K562 (cell line): Measurements from ENCODE around the gene JUP. TPM values are rescaled to one million over a fixed set of nuclear protein-coding genes. Genes with fewer than 3 reads are reported as not detected.

Experiments
- ATAC-seq: fragments of 200-7000 bp; cut with Tn5 transposase; 3 replicates; pipeline ENCODE4 v1.9.1; 2020; ENCODE audit warnings: moderate library complexity
- BruUV-seq: library from RNA; stranded (reverse); fragments of 400-500 nt; replicated peaks from 2 replicates; lab custom pipeline; 2021; lab: Mats Ljungman, UMichigan
- CTCF ChIA-PET: fragments of 300-600 bp; formaldehyde crosslinking; extraction: SDS; loops from one replicate; lab custom pipeline; 2021; ENCODE audit warnings: low intra/inter-chr PET ratio; lab: Yijun Ruan, JAX
- POLR2A ChIA-PET: fragments of 300-600, 350-650 bp; sonication (Branson Sonifier 250); formaldehyde crosslinking; extraction: SDS; loops from one replicate; lab custom pipeline; 2021; ENCODE audit warnings: antibody characterized with exemption, inconsistent platforms; lab: Yijun Ruan, JAX
- DNase-seq, 4 experiments: peaks; one replicate each; pipeline versions ENCODE4 v3.0.0 to v3.0.0-alpha.2; 2011 to 2018; ENCODE audit warnings: low spot score in 3 of 4, mixed read lengths in 3 of 4; ENCODE audit errors: extremely low read depth in 1 of 4
- FAIRE-seq: peaks from 2 replicates; lab custom pipeline; 2011; peaks lifted over from hg19 to GRCh38; lab: Jason Lieb, UNC
- H2AFZ ChIP-seq: 2 replicates; pipeline ENCODE4 v1.6.0; 2011; ENCODE audit warnings: low read depth, low read length, control low read depth, inconsistent platforms
- H3K27ac ChIP-seq: fragments of 200-600 bp; 3 replicates; pipeline ENCODE4 v1.8.0; 2011; ENCODE audit warnings: low read depth, mild to moderate bottlenecking, control low read depth, inconsistent platforms, low read length, moderate library complexity, mixed read lengths; ENCODE audit errors: extremely low read depth
- H3K27me3 ChIP-seq, 2 experiments: fragments of 300-600 bp in 1 of 2; 2 replicates in 1 of 2; 3 replicates in 1 of 2; pipeline versions ENCODE4 v1.6.0 to v1.8.0; 2011; ENCODE audit warnings: inconsistent platforms in 2 of 2, low read length in 2 of 2, mild to moderate bottlenecking in 1 of 2, mixed read lengths in 1 of 2, moderate library complexity in 1 of 2; ENCODE audit not compliant: control insufficient read depth in 2 of 2, insufficient read depth in 2 of 2
- H3K36me3 ChIP-seq: fragments of 300-600 bp; 3 replicates; pipeline ENCODE4 v1.8.0; 2011; ENCODE audit warnings: mild to moderate bottlenecking, low read length, inconsistent platforms; ENCODE audit not compliant: control insufficient read depth, insufficient read depth
- H3K4me1 ChIP-seq, 2 experiments: fragments of 200-600 bp in 1 of 2; replicated peaks in 1 of 2; 2 replicates in 1 of 2; 3 replicates in 1 of 2; pipeline versions ENCODE4 v1.5.1 to v1.8.0; 2011; ENCODE audit warnings: inconsistent platforms in 2 of 2, low read length in 2 of 2, mild to moderate bottlenecking in 1 of 2, mixed read lengths in 1 of 2, moderate library complexity in 1 of 2; ENCODE audit not compliant: control insufficient read depth in 2 of 2, insufficient read depth in 2 of 2
- H3K4me2 ChIP-seq: 2 replicates; pipeline ENCODE4 v1.6.1; 2011; ENCODE audit warnings: low read length, control low read depth, inconsistent platforms, mixed read lengths; ENCODE audit not compliant: insufficient read depth
- H3K4me3 ChIP-seq: fragments of 200-600 bp; sonication (generic), shearing (Covaris generic); 2 replicates; pipeline ENCODE4 v1.5.1; 2016; ENCODE audit warnings: control low read depth, inconsistent platforms
- H3K79me2 ChIP-seq: fragments of 200-600 bp; 3 replicates; pipeline ENCODE4 v1.8.0; 2011; ENCODE audit warnings: low read length, inconsistent platforms; ENCODE audit not compliant: control insufficient read depth, insufficient read depth
- H3K9ac ChIP-seq, 2 experiments: 2 replicates each; pipeline versions ENCODE4 v1.6.0 to v1.6.1; 2011; ENCODE audit warnings: low read depth in 2 of 2, low read length in 2 of 2, control low read depth in 1 of 2, inconsistent platforms in 1 of 2, mild to moderate bottlenecking in 1 of 2, mixed read lengths in 1 of 2; ENCODE audit not compliant: insufficient read depth in 1 of 2
- H3K9me1 ChIP-seq: one replicate; pipeline ENCODE4 v1.6.0; 2011; ENCODE audit warnings: inconsistent platforms, mild to moderate bottlenecking, low read length, moderate library complexity; ENCODE audit not compliant: control insufficient read depth, insufficient read depth
- H3K9me3 ChIP-seq: replicated peaks from 2 replicates; pipeline ENCODE4 v1.5.1; 2011; ENCODE audit warnings: low read depth, low read length, inconsistent platforms; ENCODE audit not compliant: control insufficient read depth, insufficient read depth
- H4K20me1 ChIP-seq: replicated peaks from 2 replicates; pipeline ENCODE4 v1.6.1; 2011; ENCODE audit warnings: low read length, inconsistent platforms, mixed read lengths; ENCODE audit not compliant: control insufficient read depth, insufficient read depth
- CXXC5 ChIP-seq: fragments of 250-450 bp; sonication (Bioruptor Pico); IDR thresholded peaks from 2 replicates; pipeline ENCODE4 v1.8.0; 2022; ENCODE audit warnings: inconsistent platforms, mild to moderate bottlenecking, moderate library complexity
- DDX20 ChIP-seq: fragments of 450-650 bp; IDR thresholded peaks from 2 replicates; pipeline ENCODE4 v1.6.1; 2016; ENCODE audit warnings: missing genetic modification characterization, low read depth, mild to moderate bottlenecking, missing compliant biosample characterization, moderate library complexity
- ELF4 ChIP-seq: fragments of 450-650 bp; formaldehyde crosslinking; IDR thresholded peaks from 2 replicates; pipeline ENCODE4 v1.4.0; 2022; ENCODE audit warnings: missing genetic modification characterization
- ETV5 ChIP-seq: sonication (generic); formaldehyde crosslinking; IDR thresholded peaks from 2 replicates; pipeline ENCODE4 v1.4.0; 2020; ENCODE audit warnings: low read depth, mild to moderate bottlenecking, missing genetic modification reagents
- GABPA ChIP-seq: fragments of 200-800 bp; sonication (Bioruptor generic); conservative IDR thresholded peaks from 2 replicates; pipeline ENCODE4 v1.6.1; 2016; ENCODE audit warnings: low read depth, missing genetic modification characterization, missing compliant biosample characterization
- JUNB ChIP-seq: fragments of 450-650 bp; formaldehyde crosslinking; conservative IDR thresholded peaks from 2 replicates; pipeline ENCODE4 v1.4.0; 2020; ENCODE audit warnings: mild to moderate bottlenecking
- KLF10 ChIP-seq: fragments of 250-450 bp; sonication (Bioruptor Pico); IDR thresholded peaks from 2 replicates; pipeline ENCODE4 v1.6.1; 2021; ENCODE audit warnings: matching md5 sums
- MECOM ChIP-seq: fragments of 250-450 bp; sonication (Bioruptor Pico); IDR thresholded peaks from 2 replicates; pipeline ENCODE4 v1.8.0; 2022; ENCODE audit warnings: inconsistent platforms
- POLR2H ChIP-seq: IDR thresholded peaks from 2 replicates; pipeline ENCODE4 v1.6.1; 2016; ENCODE audit warnings: missing genetic modification characterization, low read depth, mild to moderate bottlenecking, control low read depth, missing compliant biosample characterization, moderate library complexity
- POU5F1 ChIP-seq: fragments of 150-350 bp; IDR thresholded peaks from 2 replicates; pipeline ENCODE4 v1.6.1; 2014; ENCODE audit warnings: borderline replicate concordance, low read length, low read depth, mild to moderate bottlenecking; ENCODE audit not compliant: partially characterized antibody
- SAFB2 ChIP-seq: fragments of 200-400 bp; formaldehyde crosslinking; IDR thresholded peaks from 2 replicates; pipeline ENCODE4 v1.6.1; 2018; ENCODE audit warnings: borderline replicate concordance, low read length, low read depth, moderate library complexity; ENCODE audit not compliant: severe bottlenecking
- ZNF12 ChIP-seq: sonication (generic); formaldehyde crosslinking; IDR thresholded peaks from 2 replicates; pipeline ENCODE4 v1.4.0; 2020; ENCODE audit warnings: mild to moderate bottlenecking, missing genetic modification reagents
- ZNF121 ChIP-seq: sonication (generic); formaldehyde crosslinking; conservative IDR thresholded peaks from 2 replicates; pipeline ENCODE4 v1.8.0; 2022; ENCODE audit warnings: missing genetic modification reagents
- ZNF408 ChIP-seq: fragments of 250-450 bp; sonication (Bioruptor Pico); IDR thresholded peaks from 2 replicates; pipeline ENCODE4 v1.4.0; 2020; ENCODE audit warnings: low read depth, mild to moderate bottlenecking, moderate library complexity
- WGBS: fragments of 100-300 bp; shearing (Covaris generic); methylation state at CpG from one replicate; pipeline ENCODE4 v1.1.6; 2016; ENCODE audit warnings: low coverage, mixed read lengths; ENCODE audit not compliant: insufficient coverage; ENCODE audit errors: missing lambda C conversion rate; 5-methylcytosine and 5-hydroxymethylcytosine counted together
- in situ Hi-C: fragments of 300-500 bp; cut with MboI; formaldehyde crosslinking; loops from 4 replicates; pipeline ENCODE4 v1.15.0; 2018; ENCODE audit warnings: inconsistent platforms, mixed read lengths
- intact Hi-C: fragments of 100-400 bp; cut with micrococcal nuclease; formaldehyde crosslinking; loops from 2 replicates; pipeline ENCODE4 v1.14.2; 2022
- polyA plus RNA-seq, 8 experiments: library from polyadenylated mRNA; depleted of rRNA in 4 of 8; stranded (reverse) in 5 of 8; unstranded in 3 of 8; fragments of >200 nt; fragmentation: Nextera tagmentation in 2 of 8; fragmentation: Illumina TruSeq in 1 of 8; extraction: Ambion mirVana in 2 of 8; extraction: Trizol in 1 of 8; gene quantifications; 2 replicates each; pipeline versions ENCODE4 v1.2.1 to v1.2.3, GENCODE V29; 2011 to 2014; ENCODE audit warnings: inconsistent platforms in 1 of 8, missing spikeins in 1 of 8
- total RNA-seq, 7 experiments: library from RNA; depleted of rRNA in 6 of 7; stranded (reverse); fragments of >200 nt in 6 of 7; fragmentation: Illumina TruSeq in 2 of 7; extraction: Trizol in 2 of 7; gene quantifications; 2 replicates each; pipeline versions ENCODE4 v1.2.1 to v1.2.3, GENCODE V29; 2011 to 2021; ENCODE audit warnings: low replicate concordance in 1 of 7
- TF ChIP-seq, protein P1 (sequence below): fragments of 250-450 bp; sonication (Bioruptor Pico); IDR thresholded peaks from 2 replicates; pipeline ENCODE4 v1.4.0; 2020; ENCODE audit warnings: mild to moderate bottlenecking, moderate library complexity
- TF ChIP-seq, protein P2 (sequence below): fragments of 450-650 bp; formaldehyde crosslinking; IDR thresholded peaks from 2 replicates; pipeline ENCODE4 v1.4.0; 2022; ENCODE audit warnings: mild to moderate bottlenecking, moderate library complexity
- TF ChIP-seq, protein P3 (sequence below): fragments of 250-450 bp; sonication (Bioruptor Pico); IDR thresholded peaks from 2 replicates; pipeline ENCODE4 v1.4.0; 2020; ENCODE audit warnings: mild to moderate bottlenecking

JUP gene
- total and polyA plus RNA-seq, 9 of the 15 experiments (the other 6 are each of a cell fraction or from before 2014, with no cell fraction given): 6.4 to 177 (median 31.2) TPM

DNA sequence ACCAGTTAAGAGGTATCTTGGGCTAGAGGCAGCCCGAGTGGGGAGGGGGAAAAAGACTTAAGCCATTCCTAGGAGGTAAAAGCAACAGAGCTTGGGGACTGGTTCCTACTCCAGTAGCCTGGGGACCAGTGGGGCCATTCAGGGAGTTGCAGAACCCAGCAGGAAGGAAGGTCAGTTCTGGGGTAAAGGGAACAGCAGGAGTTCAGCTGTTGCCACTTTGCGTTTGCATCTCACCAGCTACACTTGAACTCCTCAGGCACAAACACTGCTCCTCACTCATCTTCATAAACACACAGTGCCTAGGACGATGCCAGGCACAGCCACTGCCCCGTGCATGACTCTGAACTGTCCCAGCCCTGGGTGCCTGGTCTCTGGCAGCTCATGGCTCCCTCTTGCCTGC, 56.0 kb downstream of the JUP start (continued):
- TF ChIP-seq SAFB2 (no peak), KLF10 (CRISPR knock-in tag) (no peak), ZNF408 (no peak), ETV5 (CRISPR knock-in tag) (no peak), MECOM (no peak)

DNA sequence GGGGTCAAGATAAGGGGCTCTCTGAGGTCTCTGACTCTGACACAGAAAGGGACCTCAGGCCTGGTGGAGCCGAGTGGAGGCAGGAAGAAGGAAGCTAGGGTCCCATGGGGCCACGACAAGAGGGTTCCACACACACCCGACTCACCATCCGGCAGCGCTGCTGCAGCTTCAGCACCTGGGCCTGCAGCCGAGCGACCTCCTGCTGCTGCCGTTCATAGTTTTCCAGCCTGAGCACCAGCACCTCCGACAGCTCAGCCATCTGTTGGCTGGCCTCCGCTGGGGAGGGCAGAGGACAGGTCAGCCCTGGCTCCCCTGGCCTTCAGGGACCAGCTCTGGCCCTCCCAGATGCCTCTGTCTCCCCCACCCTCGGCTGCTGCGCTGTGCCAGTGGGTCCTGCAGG, 58.5 kb downstream of the JUP start:
- no peak for FAIRE-seq
- ChIA-PET POLR2A (interaction anchor here (0.7 to 2.0 kb wide), 6 partner anchors 9 to 58 kb away, joined by 3 to 4 read pairs (median 3); partner anchors contain the start of gene JUP), CTCF (no interaction called here)
- Histone ChIP-seq H3K4me3 (no peak overlapping the region), H3K79me2 (no peaks in the 10 kb centered on the region), H3K36me3 (no peaks in the 10 kb centered on the region), H2AFZ (0 out of 2 replicates have a peak overlapping the region, but pooled peaks have one; percentile 26), H3K4me1 (peaks cover 3 to 27% of the 10 kb centered on the region in 2 experiments; a peak in 3 of 5 replicates), H4K20me1 (no peaks in the 10 kb centered on the region), H3K27ac (no peak overlapping the region), H3K9me3 (no peaks in the 10 kb centered on the region), H3K4me2 (no peak overlapping the region), H3K9ac (peak overlapping the region in 1 of 2 experiments; percentile 80; a peak in 2 of 4 replicates), H3K9me1 (no peaks in the 10 kb centered on the region), H3K27me3 (peaks cover 9 to 24% of the 10 kb centered on the region in 2 experiments; a peak in 4 of 5 replicates)
- in situ Hi-C loops: loop anchor here (25.0 kb wide), 1 partner anchor 384 kb away; the partner anchor contains the start of genes DHX58, HSPB9 and KAT2A
- BruUV-seq: no TSS peak
- DNase-seq: no peak
- no peak; the same call in 2 of the 3 replicates for ATAC-seq
- 47% methylated on average over 12 of the region's 12 CpGs for WGBS
- intact Hi-C loops: no loop called here
- TF ChIP-seq ZNF12 (CRISPR knock-in tag): no peak
- no peak for TF ChIP-seq POU5F1
- TF ChIP-seq ZNF121 (CRISPR knock-in tag): no peak
- TF ChIP-seq, protein P1, sequence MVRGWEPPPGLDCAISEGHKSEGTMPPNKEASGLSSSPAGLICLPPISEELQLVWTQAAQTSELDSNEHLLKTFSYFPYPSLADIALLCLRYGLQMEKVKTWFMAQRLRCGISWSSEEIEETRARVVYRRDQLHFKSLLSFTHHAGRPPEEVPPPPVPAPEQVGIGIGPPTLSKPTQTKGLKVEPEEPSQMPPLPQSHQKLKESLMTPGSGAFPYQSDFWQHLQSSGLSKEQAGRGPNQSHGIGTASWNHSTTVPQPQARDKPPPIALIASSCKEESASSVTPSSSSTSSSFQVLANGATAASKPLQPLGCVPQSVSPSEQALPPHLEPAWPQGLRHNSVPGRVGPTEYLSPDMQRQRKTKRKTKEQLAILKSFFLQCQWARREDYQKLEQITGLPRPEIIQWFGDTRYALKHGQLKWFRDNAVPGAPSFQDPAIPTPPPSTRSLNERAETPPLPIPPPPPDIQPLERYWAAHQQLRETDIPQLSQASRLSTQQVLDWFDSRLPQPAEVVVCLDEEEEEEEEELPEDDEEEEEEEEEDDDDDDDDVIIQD (CRISPR knock-in tag): no peak
- no peak for TF ChIP-seq CXXC5 (CRISPR knock-in tag)
- TF ChIP-seq, protein P2, sequence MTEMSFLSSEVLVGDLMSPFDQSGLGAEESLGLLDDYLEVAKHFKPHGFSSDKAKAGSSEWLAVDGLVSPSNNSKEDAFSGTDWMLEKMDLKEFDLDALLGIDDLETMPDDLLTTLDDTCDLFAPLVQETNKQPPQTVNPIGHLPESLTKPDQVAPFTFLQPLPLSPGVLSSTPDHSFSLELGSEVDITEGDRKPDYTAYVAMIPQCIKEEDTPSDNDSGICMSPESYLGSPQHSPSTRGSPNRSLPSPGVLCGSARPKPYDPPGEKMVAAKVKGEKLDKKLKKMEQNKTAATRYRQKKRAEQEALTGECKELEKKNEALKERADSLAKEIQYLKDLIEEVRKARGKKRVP (CRISPR knock-in tag): no peak
- no peak for TF ChIP-seq POLR2H (tag)
- TF ChIP-seq ELF4 (CRISPR knock-in tag): no peak
- TF ChIP-seq JUNB (CRISPR knock-in tag): no peak
- TF ChIP-seq GABPA (tag): no peak
- TF ChIP-seq DDX20 (tag): no peak
- TF ChIP-seq, protein P3, sequence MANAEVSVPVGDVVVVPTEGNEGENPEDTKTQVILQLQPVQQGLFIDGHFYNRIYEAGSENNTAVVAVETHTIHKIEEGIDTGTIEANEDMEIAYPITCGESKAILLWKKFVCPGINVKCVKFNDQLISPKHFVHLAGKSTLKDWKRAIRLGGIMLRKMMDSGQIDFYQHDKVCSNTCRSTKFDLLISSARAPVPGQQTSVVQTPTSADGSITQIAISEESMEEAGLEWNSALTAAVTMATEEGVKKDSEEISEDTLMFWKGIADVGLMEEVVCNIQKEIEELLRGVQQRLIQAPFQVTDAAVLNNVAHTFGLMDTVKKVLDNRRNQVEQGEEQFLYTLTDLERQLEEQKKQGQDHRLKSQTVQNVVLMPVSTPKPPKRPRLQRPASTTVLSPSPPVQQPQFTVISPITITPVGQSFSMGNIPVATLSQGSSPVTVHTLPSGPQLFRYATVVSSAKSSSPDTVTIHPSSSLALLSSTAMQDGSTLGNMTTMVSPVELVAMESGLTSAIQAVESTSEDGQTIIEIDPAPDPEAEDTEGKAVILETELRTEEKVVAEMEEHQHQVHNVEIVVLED (CRISPR knock-in tag): no peak
